ENCODE measurements around the gene CSTF3. TPM values are rescaled to one million over a fixed set of nuclear protein-coding genes. Genes with fewer than 3 reads are reported as not detected.

Gene CSTF3
- polyA plus RNA-seq, 1 experiment: 7.9 TPM

DNA sequence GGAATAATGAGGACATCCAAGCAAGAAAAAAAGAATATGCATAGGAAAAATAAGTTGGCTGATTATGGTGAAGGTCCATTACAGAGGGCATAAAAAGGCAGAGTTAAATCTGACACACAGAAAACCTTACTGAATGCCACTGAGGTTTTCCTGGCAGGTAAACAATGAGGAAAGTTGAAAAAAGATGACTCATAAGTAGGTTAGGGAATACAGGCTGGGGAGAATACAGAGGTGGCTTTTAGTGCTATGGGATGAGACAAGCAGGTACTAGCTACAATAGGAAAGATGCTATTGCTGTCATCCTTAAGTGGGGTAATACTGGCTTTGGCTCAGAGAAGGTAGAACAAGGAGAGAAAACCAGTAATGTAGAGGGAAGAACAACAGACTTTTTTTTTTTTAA lies 44.7 kb downstream of the CSTF3 start:
- ChIA-PET CTCF (no interaction called here), POLR2A (no interaction called here)
- no peak for DNase-seq (ENCODE audit: low read depth)
- Histone ChIP-seq H3K36me3 (ENCODE audit: control insufficient read depth, insufficient read depth, low read length) (no peaks in the 10 kb centered on the region), H3K27me3 (ENCODE audit: control insufficient read depth, insufficient read depth, low read length) (no peaks in the 10 kb centered on the region), H3K4me3 (ENCODE audit: low read depth, low read length) (no peak overlapping the region)
- no peak for TF ChIP-seq CTCF (IDR thresholded peaks at IDR 0.05; ENCODE audit: insufficient read depth, low read depth, low read length)

DNA sequence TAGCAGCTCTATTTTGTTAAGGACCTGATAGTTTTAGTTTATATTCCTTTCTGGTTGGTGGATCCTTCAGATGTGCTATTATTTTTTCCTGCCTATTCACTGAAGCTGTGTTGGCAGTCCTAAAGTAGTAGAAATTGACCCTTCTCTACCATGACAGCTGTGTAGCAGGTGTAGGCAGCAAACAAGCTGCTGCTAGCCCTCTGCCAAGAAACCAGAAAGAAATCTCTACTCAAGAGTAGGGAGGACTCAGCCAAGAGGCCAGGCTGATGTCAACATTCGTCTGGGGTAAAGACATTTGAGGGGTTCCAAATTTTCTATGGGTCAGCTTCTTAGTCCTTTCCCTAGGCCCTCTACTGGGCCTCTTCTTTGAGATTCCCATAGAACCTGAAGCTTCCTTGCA lies 51.2 kb downstream of the CSTF3 start:
- Histone ChIP-seq H3K4me3 (ENCODE audit: low read depth, low read length) (no peak overlapping the region), H3K36me3 (ENCODE audit: control insufficient read depth, insufficient read depth, low read length) (no peaks in the 10 kb centered on the region), H3K27me3 (ENCODE audit: control insufficient read depth, insufficient read depth, low read length) (no peaks in the 10 kb centered on the region)
- no peak for DNase-seq (ENCODE audit: low read depth)
- CTCF ChIA-PET: interaction anchor here (0.9 to 1.1 kb wide), 3 partner anchors 16 to 27 kb away, joined by 3 to 4 read pairs (median 3); no protein-coding TSS in a partner anchor
- no peak for TF ChIP-seq CTCF (IDR thresholded peaks at IDR 0.05; ENCODE audit: insufficient read depth, low read depth, low read length)
- POLR2A ChIA-PET: no interaction called here

DNA sequence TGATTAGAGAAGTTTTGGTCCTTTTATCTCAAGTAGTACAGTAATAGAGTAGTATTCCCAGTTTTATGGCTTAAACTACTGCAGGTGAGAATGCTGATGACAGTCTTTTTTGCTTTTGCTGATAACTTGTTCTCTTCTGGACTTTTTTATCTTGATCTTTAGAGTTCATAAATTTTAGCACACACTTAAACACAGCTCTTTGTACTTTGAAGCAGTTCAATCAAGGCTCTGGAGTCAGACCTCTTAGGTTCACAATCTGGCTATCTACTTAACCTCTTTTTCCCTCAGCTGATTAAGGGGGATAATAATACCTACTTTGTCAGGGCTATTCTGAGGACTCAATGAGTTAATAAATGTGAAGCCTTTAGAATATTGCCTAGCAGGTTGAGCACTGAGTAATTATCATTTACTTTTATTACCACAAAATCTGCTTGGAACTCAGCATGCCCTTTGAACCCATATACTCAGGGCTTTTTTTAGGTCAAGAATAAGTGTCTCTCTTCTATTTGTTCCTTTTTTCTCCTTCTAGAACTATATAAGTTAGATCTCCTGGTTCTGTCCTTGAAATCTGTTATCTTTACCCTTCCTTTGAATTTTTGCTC lies 51.9 kb downstream of the CSTF3 start:
- CTCF ChIA-PET: interaction anchor here (0.6 to 1.1 kb wide), 2 partner anchors 17 to 39 kb away, joined by 4 to 5 read pairs; no protein-coding TSS in a partner anchor
- no peaks in the 10 kb centered on the region for H3K36me3 ChIP-seq (ENCODE audit: control insufficient read depth, insufficient read depth, low read length)
- no peak for TF ChIP-seq CTCF (IDR thresholded peaks at IDR 0.05; ENCODE audit: insufficient read depth, low read depth, low read length)
- no peak for DNase-seq (ENCODE audit: low read depth)
- no peaks in the 10 kb centered on the region for H3K27me3 ChIP-seq (ENCODE audit: control insufficient read depth, insufficient read depth, low read length)
- H3K4me3 ChIP-seq (ENCODE audit: low read depth, low read length): no peak overlapping the region
- POLR2A ChIA-PET: no interaction called here

- Histone ChIP-seq H3K4me3 (ENCODE audit: low read depth, low read length) (no peak overlapping the region), H3K36me3 (ENCODE audit: control insufficient read depth, insufficient read depth, low read length) (peaks cover 3% of the 10 kb centered on the region), H3K27me3 (ENCODE audit: control insufficient read depth, insufficient read depth, low read length) (no peaks in the 10 kb centered on the region)
- no peak for DNase-seq (ENCODE audit: low read depth)
- TF ChIP-seq CTCF (IDR thresholded peaks at IDR 0.05; ENCODE audit: insufficient read depth, low read depth, low read length): no peak
- POLR2A ChIA-PET: no interaction called here
- CTCF ChIA-PET: interaction anchor here (0.6 kb wide), 1 partner anchor 37 kb away, joined by 3 read pairs; no protein-coding TSS in a partner anchor
Measured at GRCh38 chr11:33103836-33104235, 57.4 kb downstream of the CSTF3 start.

DNA sequence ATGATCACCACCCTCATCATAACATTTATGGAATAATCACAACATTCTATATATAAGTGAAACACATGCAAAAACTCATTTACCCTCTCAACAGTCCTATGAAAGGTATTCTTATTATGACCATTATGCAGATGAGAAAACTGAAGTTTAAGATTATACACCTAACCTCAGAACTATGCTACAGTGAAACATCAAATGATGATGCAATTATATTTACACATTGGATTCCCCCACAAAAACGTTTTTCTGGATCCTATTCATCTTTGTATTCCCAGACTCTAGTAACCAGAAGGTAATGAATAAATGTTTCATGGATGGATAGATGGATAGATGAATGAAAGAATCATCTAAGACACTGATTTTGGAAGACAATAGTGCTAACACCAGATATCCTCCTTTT lies 67.1 kb downstream of the CSTF3 start:
- no peak for DNase-seq (ENCODE audit: low read depth)
- CTCF ChIA-PET: interaction anchor here (0.8 kb wide), 1 partner anchor 26 kb away, joined by 3 read pairs; no protein-coding TSS in a partner anchor
- no peak for TF ChIP-seq CTCF (IDR thresholded peaks at IDR 0.05; ENCODE audit: insufficient read depth, low read depth, low read length)
- Histone ChIP-seq H3K27me3 (ENCODE audit: control insufficient read depth, insufficient read depth, low read length) (no peaks in the 10 kb centered on the region), H3K36me3 (ENCODE audit: control insufficient read depth, insufficient read depth, low read length) (peaks cover 1% of the 10 kb centered on the region), H3K4me3 (ENCODE audit: low read depth, low read length) (no peak overlapping the region)
- POLR2A ChIA-PET: no interaction called here
